HEK293 (cell line): ENCODE results near the gene DDX25.

Source experiments
- ATF2 ChIP-seq: fragments of 450-650 bp; formaldehyde crosslinking; IDR thresholded peaks from 2 replicates; pipeline ENCODE4 v1.5.1; 2016; ENCODE audit warnings: missing biosample characterization, missing genetic modification characterization, low read depth
- CTCF ChIP-seq: fragments of 450-650 bp; formaldehyde crosslinking; IDR thresholded peaks from 2 replicates; pipeline ENCODE4 v1.5.1; 2016; ENCODE audit warnings: missing biosample characterization, missing genetic modification characterization
- GLIS2 ChIP-seq: fragments of 450-650 bp; formaldehyde crosslinking; IDR thresholded peaks from 2 replicates; pipeline ENCODE4 v1.5.1; 2016; ENCODE audit warnings: missing biosample characterization, missing genetic modification characterization
- OVOL3 ChIP-seq: fragments of 450-650 bp; formaldehyde crosslinking; IDR thresholded peaks from 2 replicates; pipeline ENCODE4 v1.5.1; 2016; ENCODE audit warnings: missing biosample characterization, missing genetic modification characterization
- ZBTB17 ChIP-seq: fragments of 450-650 bp; formaldehyde crosslinking; IDR thresholded peaks from 2 replicates; pipeline ENCODE4 v1.5.1; 2016; ENCODE audit warnings: missing biosample characterization, missing genetic modification characterization
- ZBTB8A ChIP-seq: fragments of 450-650 bp; formaldehyde crosslinking; IDR thresholded peaks from 2 replicates; pipeline ENCODE4 v1.5.1; 2016; ENCODE audit warnings: missing biosample characterization, missing genetic modification characterization
- ZNF24 ChIP-seq: fragments of 450-650 bp; formaldehyde crosslinking; IDR thresholded peaks from 2 replicates; pipeline ENCODE4 v1.5.1; 2016; ENCODE audit warnings: missing biosample characterization, missing genetic modification characterization
- TF ChIP-seq, protein P1 (sequence below): fragments of 450-650 bp; formaldehyde crosslinking; IDR thresholded peaks from 2 replicates; pipeline ENCODE4 v1.5.1; 2016; ENCODE audit warnings: missing biosample characterization, missing genetic modification characterization

DNA sequence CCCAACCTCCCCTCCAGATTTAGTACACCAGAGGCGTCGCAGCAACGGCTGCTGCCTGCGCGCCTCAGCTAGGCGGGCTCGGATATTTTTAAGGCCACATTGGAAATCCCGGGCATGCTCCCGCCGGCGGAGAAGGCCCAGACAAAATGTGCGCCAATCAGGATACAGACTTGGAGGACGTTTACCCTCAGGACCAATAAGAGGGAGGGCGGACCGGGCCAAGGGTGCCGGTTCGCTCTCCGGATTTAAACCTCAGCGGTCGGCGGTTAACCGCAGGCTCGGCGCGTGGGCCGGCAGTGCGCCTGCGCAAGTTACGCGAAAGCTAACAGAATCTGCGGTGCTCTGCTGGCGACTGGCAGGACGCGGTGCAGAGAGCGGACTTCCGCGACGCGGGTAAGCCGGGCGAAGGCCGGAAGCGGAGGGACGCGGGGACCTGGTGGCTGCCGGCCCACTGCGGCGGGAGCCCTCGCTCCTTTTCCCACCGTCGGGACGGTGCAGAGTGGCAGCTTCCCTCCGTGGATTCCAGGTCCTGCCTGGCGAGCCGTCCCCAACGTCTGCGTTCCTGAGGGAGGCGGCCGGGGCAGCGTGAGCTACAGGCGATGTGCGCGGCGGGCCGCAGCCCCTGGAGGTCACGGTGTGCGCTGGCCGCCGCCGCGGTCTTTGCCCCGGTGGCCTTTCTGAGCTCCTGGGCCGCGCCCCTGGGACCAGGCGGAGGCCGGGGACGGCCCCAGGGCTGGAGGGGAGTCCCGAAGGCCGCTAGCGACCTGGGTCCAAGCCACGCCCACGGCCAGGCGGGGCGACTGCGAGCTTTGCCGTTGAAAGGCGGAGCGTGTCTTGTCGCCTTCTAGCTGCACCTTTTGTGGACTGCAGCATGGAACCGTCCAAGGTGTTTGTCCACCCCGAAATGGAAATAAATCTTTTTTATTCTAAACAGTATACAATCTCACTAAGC lies 16.7 kb upstream of the DDX25 start, which contains the start of gene HYLS1:
- TF ChIP-seq ATF2 (tag by site-specific recombination) (no peak), CTCF (tag by site-specific recombination) (peak; percentile 42), GLIS2 (tag by site-specific recombination) (no peak), OVOL3 (tag by site-specific recombination) (0 out of 2 replicates have a peak, but pooled peaks have one; percentile 30), ZBTB8A (no peak; the same call in none of the 2 replicates), ZBTB17 (tag by site-specific recombination) (peak; percentile 85), ZNF24 (no peak)
- TF ChIP-seq, protein P1, sequence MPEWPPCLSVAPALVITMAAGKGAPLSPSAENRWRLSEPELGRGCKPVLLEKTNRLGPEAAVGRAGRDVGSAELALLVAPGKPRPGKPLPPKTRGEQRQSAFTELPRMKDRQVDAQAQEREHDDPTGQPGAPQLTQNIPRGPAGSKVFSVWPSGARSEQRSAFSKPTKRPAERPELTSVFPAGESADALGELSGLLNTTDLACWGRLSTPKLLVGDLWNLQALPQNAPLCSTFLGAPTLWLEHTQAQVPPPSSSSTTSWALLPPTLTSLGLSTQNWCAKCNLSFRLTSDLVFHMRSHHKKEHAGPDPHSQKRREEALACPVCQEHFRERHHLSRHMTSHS, result no peak
